Muscle layer of colon (tissue), 2 donors: Measurements from ENCODE around the gene SAMD7.

Experiments used
- H3K27ac ChIP-seq: one replicate; pipeline ENCODE4 v1.7.0; 2013; ENCODE audit warnings: low read depth, mild to moderate bottlenecking, low read length, moderate library complexity
- H3K27me3 ChIP-seq, 2 donors: one replicate each; pipeline ENCODE4 v1.7.0; 2013; ENCODE audit warnings: low read length in 2 of 2, mild to moderate bottlenecking in 2 of 2; ENCODE audit not compliant: insufficient read depth in 2 of 2, control insufficient read depth in 1 of 2
- H3K36me3 ChIP-seq: one replicate; pipeline ENCODE4 v1.7.0; 2013; ENCODE audit warnings: mild to moderate bottlenecking, low read length; ENCODE audit not compliant: insufficient read depth
- H3K4me1 ChIP-seq: one replicate; pipeline ENCODE4 v1.7.0; 2013; ENCODE audit warnings: mild to moderate bottlenecking, low read length; ENCODE audit not compliant: insufficient read depth
- H3K4me3 ChIP-seq, 2 donors: one replicate each; pipeline ENCODE4 v1.7.0; 2013; ENCODE audit warnings: low read length in 2 of 2, low read depth in 1 of 2, mild to moderate bottlenecking in 1 of 2, moderate library complexity in 1 of 2
- H3K9ac ChIP-seq: one replicate; pipeline ENCODE4 v1.7.0; 2013; ENCODE audit warnings: low read length
- H3K9me3 ChIP-seq: one replicate; pipeline ENCODE4 v1.7.0; 2013; ENCODE audit warnings: mild to moderate bottlenecking, low read length
- donor health status: abdominal sarcoma.
- donor health status: Adenocarcinoma of cecum.

The SAMD7 gene

DNA sequence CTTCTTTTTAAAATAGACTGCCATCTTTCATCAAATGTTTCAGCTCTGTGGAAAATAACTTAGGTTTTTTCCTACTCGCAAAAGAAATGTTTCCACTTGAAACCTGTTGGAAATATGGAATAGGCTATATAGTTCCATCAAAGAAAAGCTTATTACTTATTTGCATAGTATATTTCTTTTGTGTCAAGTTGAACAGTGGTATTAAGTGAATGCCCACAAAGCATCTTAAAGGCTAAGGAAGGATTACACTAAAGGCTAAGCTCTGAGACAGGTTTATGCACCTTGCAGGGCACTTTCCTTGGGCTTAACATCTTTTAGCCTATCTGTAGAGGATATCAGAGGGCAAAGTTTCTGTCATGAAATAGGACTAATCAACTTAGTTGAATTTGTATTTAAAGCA, at the start of gene SAMD7:
SAMD7 (plus strand) TSS at position 301 of the 400 bp plus-strand sequence. CDS start 7,927 bp downstream, outside the sequence.
- H3K9me3 ChIP-seq, result no peaks in the 10 kb centered on the region
- no peaks in the 10 kb centered on the region for H3K36me3 ChIP-seq
- no peak within 1 kb of the TSS for H3K4me3 ChIP-seq
- no peak within 1 kb of the TSS for H3K27ac ChIP-seq
- H3K4me1 ChIP-seq, result no peaks in the 10 kb centered on the region
- no peak within 1 kb of the TSS for H3K9ac ChIP-seq
- no peaks in the 10 kb centered on the region for H3K27me3 ChIP-seq

DNA sequence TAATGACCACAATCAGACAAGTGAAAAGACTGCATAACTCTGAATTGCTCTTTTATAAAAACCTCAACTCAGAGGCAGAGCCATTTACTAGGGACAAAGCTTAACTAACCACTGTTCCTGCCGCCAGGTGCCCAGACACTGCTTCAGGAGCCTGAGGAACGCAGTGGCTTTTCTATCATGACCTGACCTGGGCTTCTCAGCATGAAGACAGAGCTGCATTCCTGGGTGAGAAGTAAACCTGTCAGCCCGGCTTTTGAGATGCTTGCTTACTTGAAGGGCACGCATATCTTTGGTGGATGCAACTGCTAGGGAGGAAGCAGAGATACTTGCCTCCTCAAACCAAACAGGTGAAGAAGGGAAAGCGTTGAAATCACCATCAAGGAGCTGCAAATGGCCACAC, 49.5 kb upstream of the SAMD7 start:
- Histone ChIP-seq H3K9ac (no peak overlapping the region), H3K4me3 (no peak overlapping the region), H3K9me3 (no peaks in the 10 kb centered on the region), H3K36me3 (no peaks in the 10 kb centered on the region), H3K4me1 (peaks cover 6% of the 10 kb centered on the region), H3K27me3 (no peaks in the 10 kb centered on the region), H3K27ac (no peak overlapping the region)

DNA sequence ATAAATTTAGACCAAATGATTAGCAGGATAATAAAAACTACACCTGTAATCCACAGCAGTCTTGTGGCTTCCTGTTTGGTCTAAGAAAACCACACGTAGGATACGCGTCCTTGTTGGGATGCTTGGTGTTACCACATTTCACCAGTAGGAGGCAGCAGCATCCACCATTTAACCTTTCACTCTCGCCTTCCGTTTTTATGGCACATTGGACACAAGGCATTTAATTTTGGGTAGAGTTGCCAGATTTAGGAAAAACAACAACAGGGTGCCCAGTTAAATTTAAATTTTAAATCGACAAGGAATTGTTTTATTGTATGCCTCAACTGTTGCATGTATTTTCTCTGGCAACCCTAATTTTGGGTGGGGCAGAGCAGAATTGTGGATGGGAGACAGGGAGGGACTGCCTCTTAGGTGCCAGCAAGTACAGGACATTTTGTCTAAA, 47.9 kb upstream of the SAMD7 start:
- Histone ChIP-seq H3K4me1 (peaks cover 6% of the 10 kb centered on the region), H3K9ac (no peak overlapping the region), H3K36me3 (no peaks in the 10 kb centered on the region), H3K27me3 (no peaks in the 10 kb centered on the region), H3K4me3 (no peak overlapping the region), H3K9me3 (no peaks in the 10 kb centered on the region), H3K27ac (no peak overlapping the region)

DNA sequence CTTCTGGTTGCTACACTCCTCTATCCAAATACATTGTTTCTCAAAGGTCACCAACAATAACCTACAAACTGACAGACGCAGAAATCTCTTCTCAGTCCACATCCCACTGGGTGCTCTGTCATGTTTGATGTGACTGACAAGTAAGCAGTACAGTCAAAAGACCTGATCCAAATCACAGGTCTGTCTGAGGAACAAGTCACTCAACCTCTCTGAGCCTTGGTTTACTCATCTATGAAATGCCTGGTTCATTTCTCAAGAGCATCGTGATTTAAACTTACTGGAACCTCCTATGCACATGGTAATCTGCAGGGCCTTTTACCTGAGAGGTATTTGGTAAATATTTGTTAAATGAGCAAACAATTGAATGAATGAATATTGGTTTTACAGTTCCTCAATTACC, 47.1 kb upstream of the SAMD7 start:
- no peak overlapping the region for H3K4me3 ChIP-seq
- peaks cover 6% of the 10 kb centered on the region for H3K4me1 ChIP-seq
- H3K9me3 ChIP-seq, result no peaks in the 10 kb centered on the region
- H3K27ac ChIP-seq, result no peak overlapping the region
- H3K36me3 ChIP-seq, result no peaks in the 10 kb centered on the region
- H3K9ac ChIP-seq, result no peak overlapping the region
- H3K27me3 ChIP-seq, result no peaks in the 10 kb centered on the region

- Histone ChIP-seq H3K9ac (no peak overlapping the region), H3K27ac (no peak overlapping the region), H3K9me3 (no peaks in the 10 kb centered on the region), H3K4me3 (no peak overlapping the region), H3K27me3 (no peaks in the 10 kb centered on the region), H3K4me1 (peaks cover 6% of the 10 kb centered on the region), H3K36me3 (no peaks in the 10 kb centered on the region)
Measured at GRCh38 chr3:169865176-169865767, 46.1 kb upstream of the SAMD7 start.

DNA sequence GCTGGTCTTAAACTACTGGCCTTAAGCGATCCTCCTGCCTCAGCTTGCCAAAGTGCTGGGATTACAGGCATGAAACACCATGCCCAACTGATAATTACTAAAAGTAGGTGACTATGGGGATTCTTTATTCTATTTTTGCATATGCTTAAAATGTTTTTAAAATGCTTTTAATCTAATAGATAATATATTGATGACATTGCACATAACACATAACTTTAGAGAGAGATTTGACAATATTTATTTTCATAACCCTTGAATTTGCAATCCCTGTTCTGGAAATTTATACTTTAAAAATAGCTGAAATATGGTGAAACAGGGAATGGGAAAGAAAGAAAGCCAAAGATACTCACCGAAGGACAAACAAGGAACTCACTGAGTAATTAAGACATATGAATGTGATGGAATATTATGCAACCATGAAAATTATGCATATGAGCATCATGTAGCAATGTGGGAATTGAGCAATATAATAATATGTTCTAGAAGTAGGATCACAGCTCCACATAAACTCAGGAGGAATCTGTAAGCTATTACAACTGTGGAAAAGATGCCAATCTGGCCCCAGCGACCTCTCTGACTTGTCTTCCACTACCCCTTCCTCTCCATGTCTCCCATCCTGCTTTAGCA, 43.7 kb upstream of the SAMD7 start:
- Histone ChIP-seq H3K27ac (no peak overlapping the region), H3K9me3 (no peaks in the 10 kb centered on the region), H3K4me1 (peaks cover 6% of the 10 kb centered on the region), H3K27me3 (no peaks in the 10 kb centered on the region), H3K9ac (no peak overlapping the region), H3K36me3 (no peaks in the 10 kb centered on the region), H3K4me3 (no peak overlapping the region)

- Histone ChIP-seq H3K4me3 (no peak overlapping the region), H3K9me3 (no peaks in the 10 kb centered on the region), H3K27ac (no peak overlapping the region), H3K36me3 (no peaks in the 10 kb centered on the region), H3K27me3 (no peaks in the 10 kb centered on the region), H3K4me1 (peaks cover 4% of the 10 kb centered on the region), H3K9ac (no peak overlapping the region)
Measured at GRCh38 chr3:169868369-169868768, 43.0 kb upstream of the SAMD7 start.

- Histone ChIP-seq H3K9me3 (no peaks in the 10 kb centered on the region), H3K4me1 (no peaks in the 10 kb centered on the region), H3K27me3 (no peaks in the 10 kb centered on the region), H3K27ac (no peak within 1 kb of the TSS), H3K4me3 (no peak within 1 kb of the TSS), H3K9ac (no peak within 1 kb of the TSS), H3K36me3 (no peaks in the 10 kb centered on the region)
Measured at GRCh38 chr3:169869484-169870220, 41.7 kb upstream of the SAMD7 start, which contains the start of gene LRRC31. Gene LRRC31, minus strand, starts transcription at chr3:169869935. Its CDS starts 128 bp downstream, at chr3:169869807.

- no peaks in the 10 kb centered on the region for H3K4me1 ChIP-seq
- no peaks in the 10 kb centered on the region for H3K36me3 ChIP-seq
- no peaks in the 10 kb centered on the region for H3K9me3 ChIP-seq
- no peak overlapping the region for H3K27ac ChIP-seq
- H3K4me3 ChIP-seq, result no peak overlapping the region
- H3K9ac ChIP-seq, result no peak overlapping the region
- H3K27me3 ChIP-seq, result no peaks in the 10 kb centered on the region
Measured at GRCh38 chr3:169871129-169871886, 40.1 kb upstream of the SAMD7 start.

GRCh38 chr3:169879013-169879557, 32.3 kb upstream of the SAMD7 start:
- Histone ChIP-seq H3K4me3 (no peak overlapping the region), H3K9me3 (no peaks in the 10 kb centered on the region), H3K27ac (no peak overlapping the region), H3K27me3 (no peaks in the 10 kb centered on the region), H3K36me3 (no peaks in the 10 kb centered on the region), H3K4me1 (no peaks in the 10 kb centered on the region), H3K9ac (no peak overlapping the region)
